ENCODE data around the gene GPR37.

GPR37 gene

GRCh38 chr7:124792002-124792401 lies 26.4 kb upstream of the GPR37 start:
- Histone ChIP-seq H3K23ac (ENCODE audit: low read length) (no peak overlapping the region), H4K5ac (ENCODE audit: low read length) (no peak overlapping the region), H2BK15ac (replicated peaks; ENCODE audit: low read depth) (no peak overlapping the region), H3K4me3 (ENCODE audit: low read length) (no peak overlapping the region), H3K9ac (ENCODE audit: low read length) (no peak overlapping the region), H2AK5ac (ENCODE audit: low read length) (no peak overlapping the region), H3K79me2 (ENCODE audit: control insufficient read depth, insufficient read depth, low read length) (no peaks in the 10 kb centered on the region), H3K4me1 (ENCODE audit: control insufficient read depth, low read depth, low read length) (peaks cover 2% of the 10 kb centered on the region), H4K8ac (ENCODE audit: low read depth, low read length) (no peak overlapping the region), H3K27me3 (ENCODE audit: insufficient read depth, low read length, poor library complexity) (no peaks in the 10 kb centered on the region), H2BK120ac (ENCODE audit: low read depth, low read length) (no peak overlapping the region), H3K27ac (ENCODE audit: low read depth, low read length) (no peak overlapping the region), H3K4me2 (ENCODE audit: low read length) (no peak overlapping the region), H3K79me1 (ENCODE audit: low read length) (no peaks in the 10 kb centered on the region), H3K18ac (ENCODE audit: low read length) (no peak overlapping the region), H3K56ac (ENCODE audit: low read length) (no peak overlapping the region), H3K36me3 (ENCODE audit: control insufficient read depth, insufficient read depth, low read length) (no peaks in the 10 kb centered on the region), H3K4ac (ENCODE audit: low read depth, low read length) (no peak overlapping the region), H2BK5ac (ENCODE audit: low read length) (no peak overlapping the region)
- peak; percentile 40 for DNase-seq

GRCh38 chr7:124791426-124791825 lies 25.8 kb upstream of the GPR37 start:
- H3K79me2 ChIP-seq (ENCODE audit: control insufficient read depth, insufficient read depth, low read length) = no peaks in the 10 kb centered on the region
- no CpG with 5 or more reads among the region's 4 CpGs for WGBS (ENCODE audit: extremely low coverage, insufficient coverage, low lambda C conversion rate)
- H3K27me3 ChIP-seq (ENCODE audit: insufficient read depth, low read length, poor library complexity) = no peaks in the 10 kb centered on the region
- no peak overlapping the region for H3K4me2 ChIP-seq (ENCODE audit: low read length)
- H3K9ac ChIP-seq (ENCODE audit: low read length) = no peak overlapping the region
- no peak overlapping the region for H3K4ac ChIP-seq (ENCODE audit: low read depth, low read length)
- H3K79me1 ChIP-seq (ENCODE audit: low read length) = no peaks in the 10 kb centered on the region
- no peak overlapping the region for H2BK120ac ChIP-seq (ENCODE audit: low read depth, low read length)
- H3K4me1 ChIP-seq (ENCODE audit: control insufficient read depth, low read depth, low read length) = peaks cover 2% of the 10 kb centered on the region
- H4K8ac ChIP-seq (ENCODE audit: low read depth, low read length) = no peak overlapping the region
- no peak overlapping the region for H2AK5ac ChIP-seq (ENCODE audit: low read length)
- no peak overlapping the region for H3K18ac ChIP-seq (ENCODE audit: low read length)
- no peak overlapping the region for H3K56ac ChIP-seq (ENCODE audit: low read length)
- H2BK5ac ChIP-seq (ENCODE audit: low read length) = no peak overlapping the region
- H3K23ac ChIP-seq (ENCODE audit: low read length) = no peak overlapping the region
- H4K5ac ChIP-seq (ENCODE audit: low read length) = no peak overlapping the region
- no peak overlapping the region for H2BK15ac ChIP-seq (replicated peaks; ENCODE audit: low read depth)
- H3K27ac ChIP-seq (ENCODE audit: low read depth, low read length) = no peak overlapping the region
- H3K4me3 ChIP-seq (ENCODE audit: low read length) = no peak overlapping the region
- no peak for DNase-seq
- H3K36me3 ChIP-seq (ENCODE audit: control insufficient read depth, insufficient read depth, low read length) = no peaks in the 10 kb centered on the region

- Histone ChIP-seq H3K36me3 (ENCODE audit: control insufficient read depth, insufficient read depth, low read length) (no peaks in the 10 kb centered on the region), H3K23ac (ENCODE audit: low read length) (no peak overlapping the region), H3K18ac (ENCODE audit: low read length) (no peak overlapping the region), H2BK5ac (ENCODE audit: low read length) (no peak overlapping the region), H4K8ac (ENCODE audit: low read depth, low read length) (no peak overlapping the region), H4K5ac (ENCODE audit: low read length) (no peak overlapping the region), H3K56ac (ENCODE audit: low read length) (no peak overlapping the region), H2BK15ac (replicated peaks; ENCODE audit: low read depth) (no peak overlapping the region), H2AK5ac (ENCODE audit: low read length) (no peak overlapping the region), H3K79me1 (ENCODE audit: low read length) (no peaks in the 10 kb centered on the region), H2BK120ac (ENCODE audit: low read depth, low read length) (no peak overlapping the region), H3K79me2 (ENCODE audit: control insufficient read depth, insufficient read depth, low read length) (no peaks in the 10 kb centered on the region), H3K4ac (ENCODE audit: low read depth, low read length) (no peak overlapping the region), H3K4me2 (ENCODE audit: low read length) (no peak overlapping the region), H3K9ac (ENCODE audit: low read length) (no peak overlapping the region), H3K27me3 (ENCODE audit: insufficient read depth, low read length, poor library complexity) (no peaks in the 10 kb centered on the region), H3K27ac (ENCODE audit: low read depth, low read length) (no peak overlapping the region), H3K4me1 (ENCODE audit: control insufficient read depth, low read depth, low read length) (peaks cover 2% of the 10 kb centered on the region), H3K4me3 (ENCODE audit: low read length) (no peak overlapping the region)
- no peak for DNase-seq
- WGBS (ENCODE audit: extremely low coverage, insufficient coverage, low lambda C conversion rate) = no CpG with 5 or more reads among the region's 6 CpGs
These were observed 25.1 kb upstream of the GPR37 start for GRCh38 chr7:124790645-124791044.

- no peaks in the 10 kb centered on the region for H3K79me1 ChIP-seq (ENCODE audit: low read length)
- no peak overlapping the region for H3K9ac ChIP-seq (ENCODE audit: low read length)
- H3K4me2 ChIP-seq (ENCODE audit: low read length) = no peak overlapping the region
- no peak overlapping the region for H3K56ac ChIP-seq (ENCODE audit: low read length)
- no peak overlapping the region for H3K4me3 ChIP-seq (ENCODE audit: low read length)
- no peaks in the 10 kb centered on the region for H3K4me1 ChIP-seq (ENCODE audit: control insufficient read depth, low read depth, low read length)
- H4K8ac ChIP-seq (ENCODE audit: low read depth, low read length) = no peak overlapping the region
- H2BK5ac ChIP-seq (ENCODE audit: low read length) = no peak overlapping the region
- no CpG with 5 or more reads among the region's 6 CpGs for WGBS (ENCODE audit: extremely low coverage, insufficient coverage, low lambda C conversion rate)
- H3K79me2 ChIP-seq (ENCODE audit: control insufficient read depth, insufficient read depth, low read length) = no peaks in the 10 kb centered on the region
- H2AK5ac ChIP-seq (ENCODE audit: low read length) = no peak overlapping the region
- H3K18ac ChIP-seq (ENCODE audit: low read length) = no peak overlapping the region
- H2BK120ac ChIP-seq (ENCODE audit: low read depth, low read length) = no peak overlapping the region
- DNase-seq = no peak
- no peak overlapping the region for H4K5ac ChIP-seq (ENCODE audit: low read length)
- H3K27me3 ChIP-seq (ENCODE audit: insufficient read depth, low read length, poor library complexity) = no peaks in the 10 kb centered on the region
- H3K27ac ChIP-seq (ENCODE audit: low read depth, low read length) = no peak overlapping the region
- H3K4ac ChIP-seq (ENCODE audit: low read depth, low read length) = no peak overlapping the region
- no peak overlapping the region for H2BK15ac ChIP-seq (replicated peaks; ENCODE audit: low read depth)
- H3K36me3 ChIP-seq (ENCODE audit: control insufficient read depth, insufficient read depth, low read length) = no peaks in the 10 kb centered on the region
- no peak overlapping the region for H3K23ac ChIP-seq (ENCODE audit: low read length)
These were observed 20.4 kb upstream of the GPR37 start for GRCh38 chr7:124785994-124786393.

GRCh38 chr7:124784879-124785818 lies 19.6 kb upstream of the GPR37 start:
- H4K8ac ChIP-seq (ENCODE audit: low read depth, low read length) = no peak overlapping the region
- no peak overlapping the region for H3K56ac ChIP-seq (ENCODE audit: low read length)
- H3K4me3 ChIP-seq (ENCODE audit: low read length) = no peak overlapping the region
- no peak overlapping the region for H3K9ac ChIP-seq (ENCODE audit: low read length)
- H3K79me1 ChIP-seq (ENCODE audit: low read length) = no peaks in the 10 kb centered on the region
- peak overlapping the region; percentile 51 for H3K18ac ChIP-seq (ENCODE audit: low read length)
- no peaks in the 10 kb centered on the region for H3K27me3 ChIP-seq (ENCODE audit: insufficient read depth, low read length, poor library complexity)
- no peak overlapping the region for H2AK5ac ChIP-seq (ENCODE audit: low read length)
- no peaks in the 10 kb centered on the region for H3K36me3 ChIP-seq (ENCODE audit: control insufficient read depth, insufficient read depth, low read length)
- no peak overlapping the region for H3K4me2 ChIP-seq (ENCODE audit: low read length)
- no CpG with 5 or more reads among the region's 9 CpGs for WGBS (ENCODE audit: extremely low coverage, insufficient coverage, low lambda C conversion rate)
- H2BK5ac ChIP-seq (ENCODE audit: low read length) = no peak overlapping the region
- H2BK120ac ChIP-seq (ENCODE audit: low read depth, low read length) = peak overlapping the region; percentile 9
- H3K27ac ChIP-seq (ENCODE audit: low read depth, low read length) = no peak overlapping the region
- DNase-seq = peak; percentile 82
- H3K4ac ChIP-seq (ENCODE audit: low read depth, low read length) = no peak overlapping the region
- H3K4me1 ChIP-seq (ENCODE audit: control insufficient read depth, low read depth, low read length) = no peaks in the 10 kb centered on the region
- no peaks in the 10 kb centered on the region for H3K79me2 ChIP-seq (ENCODE audit: control insufficient read depth, insufficient read depth, low read length)
- H4K5ac ChIP-seq (ENCODE audit: low read length) = no peak overlapping the region
- H2BK15ac ChIP-seq (replicated peaks; ENCODE audit: low read depth) = no peak overlapping the region
- H3K23ac ChIP-seq (ENCODE audit: low read length) = no peak overlapping the region

- H3K27ac ChIP-seq (ENCODE audit: low read depth, low read length) = no peak overlapping the region
- DNase-seq = no peak
- H2BK120ac ChIP-seq (ENCODE audit: low read depth, low read length) = no peak overlapping the region
- no peak overlapping the region for H3K23ac ChIP-seq (ENCODE audit: low read length)
- H3K4me2 ChIP-seq (ENCODE audit: low read length) = no peak overlapping the region
- H3K79me1 ChIP-seq (ENCODE audit: low read length) = no peaks in the 10 kb centered on the region
- H3K56ac ChIP-seq (ENCODE audit: low read length) = no peak overlapping the region
- H3K18ac ChIP-seq (ENCODE audit: low read length) = no peak overlapping the region
- no peak overlapping the region for H3K9ac ChIP-seq (ENCODE audit: low read length)
- no peak overlapping the region for H4K8ac ChIP-seq (ENCODE audit: low read depth, low read length)
- H3K27me3 ChIP-seq (ENCODE audit: insufficient read depth, low read length, poor library complexity) = no peaks in the 10 kb centered on the region
- no peaks in the 10 kb centered on the region for H3K79me2 ChIP-seq (ENCODE audit: control insufficient read depth, insufficient read depth, low read length)
- H4K5ac ChIP-seq (ENCODE audit: low read length) = no peak overlapping the region
- H2BK5ac ChIP-seq (ENCODE audit: low read length) = no peak overlapping the region
- no peak overlapping the region for H2AK5ac ChIP-seq (ENCODE audit: low read length)
- H3K4me1 ChIP-seq (ENCODE audit: control insufficient read depth, low read depth, low read length) = no peaks in the 10 kb centered on the region
- 100% methylated on average over 1 of the region's 5 CpGs for WGBS (ENCODE audit: extremely low coverage, insufficient coverage, low lambda C conversion rate)
- no peaks in the 10 kb centered on the region for H3K36me3 ChIP-seq (ENCODE audit: control insufficient read depth, insufficient read depth, low read length)
- no peak overlapping the region for H2BK15ac ChIP-seq (replicated peaks; ENCODE audit: low read depth)
- H3K4me3 ChIP-seq (ENCODE audit: low read length) = no peak overlapping the region
- H3K4ac ChIP-seq (ENCODE audit: low read depth, low read length) = no peak overlapping the region
These were observed 17.7 kb upstream of the GPR37 start for GRCh38 chr7:124783271-124783670.
